SJSA1 (cell line): ENCODE data around the gene ADCY3. TPM values are rescaled to one million over a fixed set of nuclear protein-coding genes. Genes with fewer than 3 reads are reported as not detected.
A peak's percentile ranks its signal among the peaks of the same experiment; 100 is the strongest.

ENCODE experiments used
- DNase-seq, 2 experiments: peaks; one replicate each; pipeline ENCODE4 v3.0.0-alpha.2; 2015 to 2020; ENCODE audit warnings: low spot score in 2 of 2, low read depth in 1 of 2
- H3K27ac ChIP-seq: fragments of 250-450 bp; sonication (Bioruptor Pico); 2 replicates; pipeline ENCODE4 v1.5.1; 2020; ENCODE audit warnings: mild to moderate bottlenecking, moderate library complexity
- H3K27me3 ChIP-seq: fragments of 250-450 bp; sonication (Bioruptor Pico); replicated peaks from 2 replicates; pipeline ENCODE4 v1.5.1; 2020; ENCODE audit warnings: mild to moderate bottlenecking, moderate library complexity
- H3K36me3 ChIP-seq: fragments of 250-450 bp; sonication (Bioruptor Pico); 2 replicates; pipeline ENCODE4 v1.5.1; 2020; ENCODE audit warnings: mild to moderate bottlenecking
- H3K4me1 ChIP-seq: fragments of 250-450 bp; sonication (Bioruptor Pico); replicated peaks from 2 replicates; pipeline ENCODE4 v1.6.1; 2021; ENCODE audit warnings: mild to moderate bottlenecking
- H3K4me3 ChIP-seq: fragments of 250-450 bp; sonication (Bioruptor Pico); 2 replicates; pipeline ENCODE4 v1.5.1; 2020; ENCODE audit warnings: mild to moderate bottlenecking
- H3K9me3 ChIP-seq: fragments of 250-450 bp; sonication (Bioruptor Pico); replicated peaks from 2 replicates; pipeline ENCODE4 v1.5.1; 2020; ENCODE audit warnings: mild to moderate bottlenecking
- total RNA-seq: library from RNA; depleted of rRNA; stranded (reverse); fragments of >200 nt; shearing (Covaris generic); gene quantifications from 2 replicates; pipeline ENCODE4 v1.2.3, GENCODE V29; 2014

The ADCY3 gene
- total RNA-seq, 1 experiment from 2014 or later: 22.7 TPM

DNA sequence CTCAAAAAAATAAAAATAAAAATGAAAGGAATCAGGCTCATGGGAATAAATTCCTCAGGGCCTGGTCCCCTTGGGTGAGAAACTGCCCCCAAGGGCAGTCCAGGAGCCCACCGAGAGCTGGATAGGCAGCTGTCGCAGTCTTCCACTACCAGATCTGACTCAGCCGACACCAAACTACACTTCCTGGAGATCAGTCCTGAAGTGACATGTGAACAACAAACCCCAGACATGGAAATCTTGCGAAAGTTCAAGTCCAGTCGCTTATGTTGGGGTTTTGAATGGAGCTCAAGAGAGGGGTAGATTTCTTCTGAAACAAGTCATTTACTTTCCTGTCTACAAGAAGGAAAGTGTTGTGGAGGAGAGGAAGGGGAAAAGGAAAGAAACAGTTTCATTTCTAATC, 12.9 kb downstream of the ADCY3 start:
- DNase-seq: no peak
- H3K36me3 ChIP-seq: peaks cover 3% of the 10 kb centered on the region; the same call in 1 of the 2 replicates
- H3K27ac ChIP-seq: no peak overlapping the region
- H3K4me3 ChIP-seq: no peak overlapping the region
- peaks cover 5% of the 10 kb centered on the region for H3K4me1 ChIP-seq
- H3K27me3 ChIP-seq: no peaks in the 10 kb centered on the region
- H3K9me3 ChIP-seq: no peaks in the 10 kb centered on the region

DNA sequence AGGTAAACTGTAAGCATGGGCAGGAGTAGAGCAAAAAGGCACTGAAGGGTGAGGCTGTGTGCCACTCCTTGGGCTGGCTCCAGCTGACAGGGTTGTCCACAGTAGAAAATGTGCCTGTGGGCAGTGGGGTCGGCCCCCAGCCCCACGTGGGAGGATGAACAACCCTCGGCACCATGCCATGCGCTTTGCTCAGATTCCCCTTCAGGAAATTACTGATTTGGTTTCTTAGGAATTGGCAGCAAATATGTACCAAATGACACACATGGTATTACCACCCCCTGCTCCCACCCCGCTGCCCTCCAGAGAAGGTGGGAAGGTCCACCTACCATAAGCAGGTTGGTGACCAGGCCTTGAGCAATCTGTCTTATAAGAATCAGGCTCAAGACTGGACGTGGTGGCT, 13.6 kb downstream of the ADCY3 start:
- Histone ChIP-seq H3K9me3 (no peaks in the 10 kb centered on the region), H3K4me3 (no peak overlapping the region), H3K36me3 (no peaks in the 10 kb centered on the region), H3K27ac (no peak overlapping the region), H3K4me1 (no peaks in the 10 kb centered on the region), H3K27me3 (no peaks in the 10 kb centered on the region)
- DNase-seq: no peak

DNA sequence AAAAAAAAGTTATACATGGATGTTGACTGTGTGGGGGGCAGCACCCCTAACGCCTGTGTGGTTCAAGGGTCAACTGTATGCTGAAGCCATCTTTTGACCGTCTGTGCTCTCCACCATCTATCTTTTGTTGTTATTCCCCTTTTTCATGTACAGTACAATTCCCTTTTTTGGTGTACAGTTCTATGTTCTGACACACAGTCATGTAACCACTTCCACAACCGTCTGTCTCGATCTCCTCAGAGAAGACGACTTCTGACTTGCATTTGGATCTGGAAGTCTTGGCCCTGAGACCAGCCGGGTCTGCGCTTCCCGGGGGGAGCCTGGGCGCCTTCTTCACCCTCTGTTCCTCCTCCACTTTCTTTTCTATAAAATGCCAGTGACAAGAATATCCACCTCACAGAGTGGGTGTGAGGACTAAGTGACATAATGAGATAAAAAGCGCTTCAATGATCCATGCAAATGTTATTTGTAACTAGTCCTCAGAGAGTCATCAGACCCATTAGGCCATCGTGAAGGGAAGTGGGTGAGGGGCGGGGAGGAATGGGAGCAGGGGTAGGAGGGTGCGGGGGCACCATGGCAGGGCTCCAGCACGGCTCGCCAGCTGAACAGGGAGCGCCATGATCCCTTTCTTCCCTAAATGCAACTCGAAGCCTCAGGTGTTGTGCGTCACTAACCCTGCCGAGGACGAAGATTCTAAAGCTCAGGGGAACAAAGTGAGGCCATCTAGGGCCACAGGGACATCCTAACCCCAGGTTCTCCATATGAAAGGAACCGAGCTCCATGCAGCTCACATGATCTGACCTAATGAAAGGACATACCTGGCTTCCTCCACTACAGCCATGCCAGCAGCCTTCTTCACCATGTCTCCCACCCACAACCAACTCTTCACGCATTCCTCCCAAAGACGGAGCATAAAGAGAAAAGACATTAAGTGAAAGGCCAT, 16.6 kb downstream of the ADCY3 start:
- peaks cover 12% of the 10 kb centered on the region for H3K4me1 ChIP-seq
- H3K9me3 ChIP-seq: no peaks in the 10 kb centered on the region
- H3K27ac ChIP-seq: no peak overlapping the region
- H3K27me3 ChIP-seq: no peaks in the 10 kb centered on the region
- no peak for DNase-seq
- no peak overlapping the region for H3K4me3 ChIP-seq
- H3K36me3 ChIP-seq: no peaks in the 10 kb centered on the region; the same call in 1 of the 2 replicates

DNA sequence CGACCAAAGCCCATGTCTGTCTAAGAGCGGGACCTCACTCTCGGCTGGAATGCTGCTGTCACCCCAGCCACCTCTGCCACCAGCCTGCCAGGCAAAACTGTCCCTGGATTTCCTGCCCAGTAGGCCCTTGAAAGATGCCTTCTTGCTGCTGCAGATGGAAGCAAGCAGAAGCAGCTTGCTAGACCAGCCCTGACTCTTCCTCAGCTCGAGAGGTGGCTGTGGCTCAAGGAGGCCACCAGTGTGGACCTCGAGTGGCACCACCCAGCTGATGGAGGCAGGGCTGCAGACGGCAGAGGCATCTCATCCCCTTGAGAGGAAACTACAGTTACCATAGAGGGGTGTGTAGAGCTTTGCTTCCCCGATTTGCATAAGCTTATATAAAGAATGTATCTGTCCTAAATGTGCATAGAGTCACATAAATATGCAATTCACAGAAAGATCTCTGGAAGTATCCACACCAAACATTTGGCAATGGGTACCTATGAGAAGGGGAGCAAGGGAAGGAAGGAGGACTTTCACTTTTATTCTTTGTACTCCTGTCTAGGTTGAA, 20.6 kb downstream of the ADCY3 start:
- Histone ChIP-seq H3K4me1 (peaks cover 19% of the 10 kb centered on the region), H3K36me3 (no peaks in the 10 kb centered on the region; the same call in 1 of the 2 replicates), H3K27ac (no peak overlapping the region), H3K9me3 (no peaks in the 10 kb centered on the region; the same call in 1 of the 2 replicates), H3K27me3 (no peaks in the 10 kb centered on the region), H3K4me3 (no peak overlapping the region)
- DNase-seq: no peak

DNA sequence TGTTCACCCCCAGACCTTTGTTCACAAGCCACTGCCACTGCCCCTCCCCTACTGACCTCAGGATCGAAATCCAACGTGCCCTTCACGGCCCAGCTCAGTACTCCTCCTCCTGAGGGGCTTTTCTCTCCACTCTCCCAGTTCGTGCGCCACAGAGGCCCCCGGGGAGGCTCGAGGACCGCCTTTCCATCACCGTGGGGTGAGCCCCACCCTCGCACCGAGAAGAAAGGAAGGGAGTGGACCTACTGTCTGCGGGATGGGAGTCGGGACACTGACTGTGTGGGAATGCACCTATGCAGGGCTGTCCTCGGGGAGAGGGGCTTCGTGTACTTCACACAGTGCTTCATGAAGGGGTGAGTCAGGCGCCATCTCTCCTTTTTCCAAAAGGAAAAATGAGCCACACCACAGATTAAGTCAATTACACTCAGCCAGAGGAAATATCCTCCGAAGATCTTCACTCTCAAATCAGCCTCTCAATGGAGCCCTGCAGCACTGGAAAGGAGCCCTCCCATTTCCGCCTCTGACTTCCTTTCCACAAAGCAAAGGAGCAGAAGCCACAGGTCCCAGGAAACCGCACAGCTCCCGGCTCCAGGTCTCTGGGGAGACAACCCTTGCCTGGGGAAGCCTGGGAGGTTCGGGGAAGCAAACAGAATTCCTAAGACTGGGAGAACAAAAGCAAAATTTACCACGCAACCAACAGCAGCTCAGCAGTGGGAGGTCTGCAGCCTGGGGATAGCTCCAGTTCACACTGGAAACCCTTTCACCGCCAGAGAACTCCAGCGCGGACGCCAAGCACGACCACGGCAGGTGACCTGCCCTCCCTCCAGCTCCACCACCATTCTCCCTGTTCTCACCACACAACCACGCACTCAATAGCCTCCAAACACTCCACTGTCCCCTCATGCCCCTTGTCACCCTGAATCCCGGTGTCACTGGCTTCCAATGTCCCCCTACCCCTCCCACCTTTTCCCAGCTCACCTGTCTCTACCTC, 21.6 kb downstream of the ADCY3 start:
- Histone ChIP-seq H3K9me3 (no peaks in the 10 kb centered on the region; the same call in 1 of the 2 replicates), H3K4me1 (peaks cover 26% of the 10 kb centered on the region), H3K27ac (no peak overlapping the region), H3K4me3 (no peak overlapping the region), H3K27me3 (no peaks in the 10 kb centered on the region), H3K36me3 (no peaks in the 10 kb centered on the region; the same call in 1 of the 2 replicates)
- peak; percentile 84 for DNase-seq

DNA sequence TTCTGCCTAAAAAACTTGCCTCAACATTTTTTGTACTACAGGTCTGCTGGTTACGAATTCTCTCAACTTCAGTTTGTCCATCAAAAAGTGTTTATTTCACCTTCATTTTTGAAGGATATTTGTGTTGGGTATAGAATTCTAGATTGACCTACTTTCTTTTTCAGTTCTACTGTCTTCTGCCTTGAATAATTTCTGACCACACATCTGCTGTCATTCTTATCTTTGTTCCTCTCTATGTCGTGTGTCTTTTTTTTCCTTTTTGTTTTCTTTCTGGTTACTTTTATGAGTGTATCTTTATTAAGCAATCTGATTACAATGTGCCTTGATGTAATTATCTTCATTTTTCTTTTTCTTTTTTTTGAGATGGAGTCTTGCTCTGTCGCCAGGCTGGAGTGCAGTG, 25.3 kb downstream of the ADCY3 start:
- DNase-seq: no peak
- Histone ChIP-seq H3K4me1 (peaks cover 26% of the 10 kb centered on the region), H3K9me3 (no peaks in the 10 kb centered on the region; the same call in 1 of the 2 replicates), H3K36me3 (no peaks in the 10 kb centered on the region), H3K27me3 (no peaks in the 10 kb centered on the region), H3K4me3 (no peak overlapping the region), H3K27ac (no peak overlapping the region)

DNA sequence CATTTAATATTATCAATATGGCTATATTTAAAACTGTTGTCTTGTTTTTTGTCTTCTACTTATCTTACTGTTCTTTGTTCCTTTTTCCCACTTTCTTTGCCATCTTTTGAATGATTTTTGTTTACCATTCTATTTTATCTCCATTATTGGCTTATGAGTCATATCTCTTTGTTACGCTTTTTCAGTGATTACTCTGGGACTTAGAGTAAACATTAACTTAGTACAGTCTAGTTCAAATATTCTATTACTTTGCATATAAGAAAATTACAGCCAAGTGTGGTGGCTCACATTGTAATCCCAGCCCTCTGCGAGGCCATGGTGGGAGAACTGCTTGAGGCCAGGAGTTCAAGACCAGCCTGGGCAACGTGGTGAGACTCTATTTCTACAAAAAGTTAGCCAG, 26.1 kb downstream of the ADCY3 start:
- DNase-seq: peak in 1 of 2 experiments; percentile 56
- H3K4me3 ChIP-seq: no peak overlapping the region
- no peak overlapping the region for H3K27ac ChIP-seq
- no peaks in the 10 kb centered on the region for H3K36me3 ChIP-seq
- peaks cover 18% of the 10 kb centered on the region for H3K4me1 ChIP-seq
- H3K27me3 ChIP-seq: no peaks in the 10 kb centered on the region
- H3K9me3 ChIP-seq: no peaks in the 10 kb centered on the region; the same call in 1 of the 2 replicates

DNA sequence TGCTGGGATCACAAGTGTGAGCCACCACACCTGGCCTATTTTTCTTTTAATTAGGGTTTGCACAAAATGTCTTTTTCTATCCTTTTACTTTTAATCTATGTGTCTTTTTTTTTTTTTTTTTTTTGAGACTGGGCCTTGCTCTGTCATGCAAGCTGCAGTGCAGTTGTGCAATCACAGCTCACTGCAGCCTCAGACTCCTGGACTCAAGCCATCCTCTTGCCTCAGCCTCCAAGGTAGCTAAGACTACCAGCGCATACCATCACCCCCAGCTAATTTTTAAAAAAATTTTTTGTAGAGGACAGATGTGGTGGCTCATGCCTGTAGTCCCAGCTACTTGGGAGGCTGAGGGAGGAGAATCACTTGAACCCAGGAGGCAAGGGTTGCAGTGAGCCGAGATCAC, 27.1 kb downstream of the ADCY3 start:
- Histone ChIP-seq H3K36me3 (no peaks in the 10 kb centered on the region; the same call in 1 of the 2 replicates), H3K9me3 (no peaks in the 10 kb centered on the region; the same call in 1 of the 2 replicates), H3K27ac (no peak overlapping the region), H3K4me1 (peaks cover 10% of the 10 kb centered on the region), H3K4me3 (no peak overlapping the region), H3K27me3 (no peaks in the 10 kb centered on the region)
- no peak for DNase-seq

DNA sequence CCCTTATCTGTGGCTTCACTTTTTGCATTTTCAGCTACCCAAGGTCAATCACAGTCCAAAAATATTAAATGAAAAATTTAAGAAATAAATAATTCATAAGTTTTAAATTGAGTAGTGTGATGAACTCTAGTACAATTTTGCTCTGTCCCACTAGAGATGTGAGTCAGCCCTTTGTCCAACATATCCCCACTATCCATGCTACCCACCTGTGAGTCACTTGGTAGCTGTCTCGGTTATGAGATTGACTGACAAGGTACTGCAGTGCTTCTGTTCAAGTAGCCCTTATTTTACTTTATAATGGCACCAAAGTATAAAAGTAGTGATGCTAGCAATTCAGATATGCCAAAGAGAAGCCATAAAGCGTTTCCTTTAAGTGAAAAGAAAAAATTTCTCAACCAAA, 28.8 kb downstream of the ADCY3 start:
- Histone ChIP-seq H3K4me1 (peaks cover 7% of the 10 kb centered on the region), H3K27ac (no peak overlapping the region), H3K36me3 (no peaks in the 10 kb centered on the region; the same call in 1 of the 2 replicates), H3K4me3 (no peak overlapping the region), H3K27me3 (no peaks in the 10 kb centered on the region), H3K9me3 (no peaks in the 10 kb centered on the region; the same call in 1 of the 2 replicates)
- DNase-seq: no peak

DNA sequence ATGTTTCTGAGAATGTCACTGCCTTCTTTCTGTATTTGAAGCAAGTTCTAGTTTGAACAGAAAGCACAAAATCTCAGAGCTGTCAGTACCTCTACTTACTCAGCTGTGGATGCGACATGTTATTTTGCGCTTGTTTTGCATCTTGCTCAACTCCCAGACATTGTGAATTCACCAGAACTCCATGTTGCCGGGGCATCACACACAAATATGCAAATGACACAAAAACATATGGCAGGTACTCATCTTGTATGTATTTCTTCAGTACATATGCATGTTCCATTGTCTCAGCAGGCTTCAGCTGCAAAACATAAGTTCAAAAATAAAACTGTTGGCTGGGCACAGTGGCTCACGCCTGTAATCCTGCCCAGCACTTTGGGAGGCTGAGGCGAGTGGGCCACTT, 30.8 kb downstream of the ADCY3 start:
- H3K4me1 ChIP-seq: peaks cover 6% of the 10 kb centered on the region
- DNase-seq: no peak
- no peaks in the 10 kb centered on the region for H3K9me3 ChIP-seq
- H3K27me3 ChIP-seq: no peaks in the 10 kb centered on the region
- H3K36me3 ChIP-seq: no peaks in the 10 kb centered on the region; the same call in 1 of the 2 replicates
- H3K27ac ChIP-seq: no peak overlapping the region
- H3K4me3 ChIP-seq: no peak overlapping the region

DNA sequence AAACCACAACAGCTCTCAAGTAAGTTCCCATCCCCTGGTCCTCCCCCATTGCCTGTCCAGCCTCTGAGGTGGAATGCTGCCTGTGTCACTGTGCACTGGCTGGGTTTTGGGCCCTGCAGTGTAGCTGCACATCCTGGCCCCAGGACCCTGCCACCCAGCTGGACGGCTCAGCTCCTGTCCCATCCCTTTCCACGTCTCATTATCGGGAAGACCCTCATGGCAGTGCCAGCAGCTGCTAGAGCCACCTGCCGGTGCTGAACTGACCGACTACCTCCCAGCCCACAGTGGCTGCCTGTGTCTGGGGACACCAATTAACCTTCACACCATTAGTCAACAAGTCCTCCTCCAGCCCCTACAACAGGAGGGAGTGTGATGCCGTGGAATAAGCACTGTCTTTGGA, 31.9 kb downstream of the ADCY3 start:
- no peaks in the 10 kb centered on the region for H3K4me1 ChIP-seq

DNA sequence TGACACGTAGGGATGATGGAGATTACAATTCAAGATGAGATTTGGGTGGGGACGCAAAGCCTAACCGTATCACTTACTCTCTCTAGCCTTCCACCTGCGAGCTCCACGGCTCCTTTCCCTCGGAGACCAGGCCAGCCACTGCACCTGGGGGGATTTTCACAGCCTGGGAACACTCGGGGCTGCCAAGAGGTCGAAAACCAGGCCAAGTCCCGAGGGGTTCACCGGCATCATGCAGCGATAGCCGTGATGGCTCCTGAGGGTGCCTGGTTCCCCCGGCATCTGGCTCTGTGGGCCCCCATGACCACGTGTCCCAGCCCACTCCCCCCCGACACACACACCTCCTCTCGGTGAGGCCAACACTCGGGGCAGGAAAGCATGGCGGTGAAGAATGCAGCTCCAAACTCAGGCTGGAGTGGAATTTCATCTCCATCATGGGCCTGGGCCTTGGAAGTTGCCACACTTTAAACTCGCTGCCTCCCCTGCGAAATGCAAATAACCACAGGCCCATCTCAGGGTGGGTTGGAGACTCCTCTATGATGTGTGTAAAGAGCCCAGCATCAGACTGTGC, 32.6 kb downstream of the ADCY3 start:
- Histone ChIP-seq H3K27me3 (no peaks in the 10 kb centered on the region), H3K27ac (no peak overlapping the region)
- DNase-seq: no peak

More for the DNA sequence above, 31.9 kb downstream of the ADCY3 start:
- DNase-seq: no peak
- Histone ChIP-seq H3K4me3 (no peak overlapping the region), H3K27ac (no peak overlapping the region), H3K36me3 (no peaks in the 10 kb centered on the region; the same call in 1 of the 2 replicates), H3K27me3 (no peaks in the 10 kb centered on the region), H3K9me3 (no peaks in the 10 kb centered on the region)

More for the DNA sequence above, 32.6 kb downstream of the ADCY3 start:
- H3K36me3 ChIP-seq: no peaks in the 10 kb centered on the region; the same call in 1 of the 2 replicates
- H3K9me3 ChIP-seq: no peaks in the 10 kb centered on the region
- H3K4me1 ChIP-seq: no peaks in the 10 kb centered on the region
- no peak overlapping the region for H3K4me3 ChIP-seq
